Hippocampal formation (tissue), 2 donors: ENCODE results near the gene OR4B1.

ENCODE experiments used
- DNase-seq, 2 donors: peaks; one replicate each; lab custom pipeline; 2025; lab: John Stamatoyannopoulos, UW

OR4B1 gene

GRCh38 chr11:48261600-48261999 is 45.0 kb downstream of the OR4B1 start:
- DNase-seq: no peak

GRCh38 chr11:48263423-48263911 is 46.9 kb downstream of the OR4B1 start, which contains the start of gene OR4X1:
Gene OR4X1 (plus strand): TSS chr11:48263861. CDS start chr11:48263861, 0 bp downstream.
- no peak for DNase-seq
